DMS53 (cell line): ENCODE data around the gene R3HCC1L.
"Not testable (repeated sequence)": the region's sequence is repeated elsewhere in the genome, so short reads cannot be mapped to it uniquely, and the experiment has no call there.

Experiments
- DNase-seq: peaks from one replicate; lab custom pipeline; 2025; lab: John Stamatoyannopoulos, UW

The R3HCC1L gene

DNA sequence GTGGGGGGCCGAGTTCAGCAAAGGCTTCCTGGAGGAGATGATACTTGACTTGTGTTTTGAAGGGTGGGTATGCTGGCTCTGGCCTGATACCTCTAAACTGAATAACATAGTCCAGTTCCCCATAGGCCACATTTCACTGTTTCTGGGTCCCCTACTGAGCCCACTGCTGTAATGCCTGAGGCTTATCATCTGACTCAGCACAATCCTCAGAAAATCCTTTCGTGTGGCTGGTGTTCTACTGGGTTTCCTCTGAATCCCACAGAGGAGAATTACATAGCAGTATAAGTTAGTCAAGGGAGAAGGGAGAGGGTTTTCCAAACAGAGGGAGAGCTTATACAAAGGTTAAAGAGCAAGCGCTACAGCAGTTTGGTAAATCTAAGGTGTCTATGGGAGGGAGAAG, 2.8 kb upstream of the R3HCC1L start:
- no peak for DNase-seq

DNA sequence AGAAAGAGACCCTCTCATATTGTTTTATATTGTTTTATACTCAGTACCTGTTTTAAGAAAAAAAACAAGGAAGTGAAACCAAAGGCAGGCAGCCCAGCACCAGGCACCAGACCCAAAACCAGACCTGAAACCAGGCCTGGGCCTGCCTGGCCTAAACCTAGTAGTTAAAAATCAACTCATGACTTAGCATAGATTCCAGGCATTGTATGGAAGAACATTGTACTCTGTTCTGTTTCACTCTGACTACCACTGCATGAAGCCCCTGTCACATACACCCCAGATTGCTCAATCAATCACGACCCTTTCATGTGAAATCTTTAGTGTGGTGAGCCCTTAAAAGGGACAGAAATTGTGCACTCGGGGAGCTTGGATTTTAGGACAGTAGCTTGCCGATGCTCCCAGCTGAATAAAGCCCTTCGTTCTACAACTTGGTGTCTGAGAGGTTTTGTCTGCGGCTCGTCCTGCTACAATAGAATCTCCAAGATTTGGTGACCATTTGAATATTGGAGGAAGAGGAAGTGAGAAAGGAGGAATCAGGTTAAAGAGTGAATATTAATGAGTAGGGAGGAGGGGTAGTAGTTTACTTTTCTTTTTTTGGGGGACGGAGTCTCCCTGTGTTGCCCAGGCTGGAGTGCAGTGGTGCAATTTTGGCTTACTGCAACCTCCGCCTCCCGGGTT, 1.2 kb upstream of the R3HCC1L start:
- DNase-seq = not testable (repeated sequence)

DNA sequence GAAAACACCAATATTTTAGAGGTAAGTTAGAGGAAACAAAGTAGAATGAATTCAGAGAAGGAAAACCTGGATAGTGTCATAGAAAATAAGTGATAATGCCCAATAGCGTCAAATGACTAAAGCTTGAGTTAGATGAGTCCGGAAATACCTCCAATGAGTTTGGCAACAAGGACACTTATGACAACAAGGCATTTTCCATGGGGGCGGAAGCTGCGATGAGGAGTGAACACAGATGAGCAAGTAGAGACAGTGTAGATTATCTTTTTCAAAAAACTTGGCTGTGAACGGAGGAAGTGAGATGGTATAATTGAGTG, 383 bp upstream of the R3HCC1L start:
- peak; percentile 90 for DNase-seq

DNA sequence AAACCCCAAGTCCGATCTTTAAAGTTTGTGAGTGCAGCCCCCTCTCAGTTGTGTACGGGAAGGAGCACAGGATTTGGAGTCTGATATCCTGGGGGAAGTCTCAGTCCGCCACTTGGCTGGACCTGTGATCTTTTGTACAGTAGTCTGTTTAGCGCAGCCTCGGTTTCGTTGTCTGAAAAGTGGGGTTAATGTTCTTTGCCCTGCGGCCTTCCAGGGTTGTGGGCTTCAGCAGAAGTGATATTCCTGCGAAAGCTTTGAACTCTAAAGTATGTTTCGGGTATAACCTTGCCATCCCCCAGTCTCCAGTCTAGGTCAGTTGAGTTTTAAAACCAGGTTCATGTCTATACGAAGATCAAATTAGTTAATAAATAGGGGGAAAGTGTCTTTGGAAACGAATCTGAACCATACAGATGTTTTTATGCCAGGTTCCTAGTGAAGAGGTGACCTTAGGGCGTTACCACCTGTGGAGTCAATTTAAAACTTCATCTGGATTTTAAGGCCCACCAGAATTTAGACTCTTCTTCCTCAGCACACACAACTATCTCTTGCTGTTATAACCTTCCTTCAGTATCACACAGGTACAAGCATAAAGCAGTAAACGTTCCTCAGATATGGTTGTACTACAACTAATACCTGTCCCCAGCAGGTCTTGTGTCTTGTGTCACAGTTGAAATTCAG, 904 bp downstream of the R3HCC1L start:
- DNase-seq = no peak

DNA sequence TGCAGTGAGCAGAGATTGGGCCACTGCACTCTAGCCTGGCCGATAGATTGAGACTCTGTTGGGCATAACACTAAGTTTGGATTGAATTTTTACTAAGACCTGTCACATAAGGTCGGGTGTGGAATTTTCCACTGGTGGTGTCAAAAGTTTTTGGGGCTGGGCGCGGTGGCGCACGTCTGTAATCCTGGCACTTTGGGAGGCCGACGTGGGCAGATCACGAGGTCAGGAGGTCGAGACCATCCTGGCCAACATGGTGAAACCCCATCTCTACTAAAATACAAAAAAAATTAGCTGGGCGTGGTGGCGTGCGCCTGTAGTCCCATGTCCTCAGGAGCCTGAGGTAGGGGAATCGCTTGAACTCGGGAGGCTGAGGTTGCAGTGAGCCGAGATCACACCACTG, 2.3 kb downstream of the R3HCC1L start:
- not testable (repeated sequence) for DNase-seq

DNA sequence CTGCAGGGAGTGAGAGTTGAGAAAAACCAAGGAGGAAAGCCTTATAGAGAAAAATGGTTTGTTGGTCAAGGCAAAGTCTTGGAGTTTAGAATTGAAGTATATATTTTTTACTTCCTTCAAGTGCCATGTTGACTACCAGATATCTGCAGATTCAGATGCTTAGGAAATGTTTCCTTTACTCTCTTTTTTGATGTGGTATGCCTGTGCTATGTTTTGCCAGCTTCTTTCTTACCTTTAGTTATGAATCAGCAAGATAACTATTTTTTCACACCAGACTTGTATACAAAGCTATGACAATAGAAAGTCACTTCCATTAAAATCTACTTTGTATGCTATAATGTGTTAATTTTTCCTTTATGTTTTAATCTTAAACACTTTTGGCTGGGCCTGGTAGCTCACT, 3.6 kb downstream of the R3HCC1L start:
- DNase-seq = no peak

DNA sequence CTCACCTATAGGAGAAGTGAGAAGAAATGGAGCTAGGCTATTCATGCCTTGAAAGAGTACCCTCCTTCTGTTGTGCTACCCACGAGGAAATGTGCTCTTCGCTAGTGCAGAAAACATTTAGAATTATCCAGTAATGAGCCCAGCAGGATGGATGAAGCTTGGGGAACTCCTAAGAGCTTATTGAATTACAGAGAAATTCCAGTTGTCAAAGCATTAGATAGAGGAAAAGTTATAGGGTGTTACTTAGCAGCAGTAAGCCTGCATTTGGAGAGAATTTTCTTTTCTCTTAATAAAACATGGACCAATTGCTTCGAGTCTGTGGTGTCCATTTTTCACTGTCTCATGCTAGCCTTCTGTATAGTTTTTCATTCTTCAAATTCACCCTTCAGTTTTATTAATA, 5.0 kb downstream of the R3HCC1L start:
- no peak for DNase-seq

DNA sequence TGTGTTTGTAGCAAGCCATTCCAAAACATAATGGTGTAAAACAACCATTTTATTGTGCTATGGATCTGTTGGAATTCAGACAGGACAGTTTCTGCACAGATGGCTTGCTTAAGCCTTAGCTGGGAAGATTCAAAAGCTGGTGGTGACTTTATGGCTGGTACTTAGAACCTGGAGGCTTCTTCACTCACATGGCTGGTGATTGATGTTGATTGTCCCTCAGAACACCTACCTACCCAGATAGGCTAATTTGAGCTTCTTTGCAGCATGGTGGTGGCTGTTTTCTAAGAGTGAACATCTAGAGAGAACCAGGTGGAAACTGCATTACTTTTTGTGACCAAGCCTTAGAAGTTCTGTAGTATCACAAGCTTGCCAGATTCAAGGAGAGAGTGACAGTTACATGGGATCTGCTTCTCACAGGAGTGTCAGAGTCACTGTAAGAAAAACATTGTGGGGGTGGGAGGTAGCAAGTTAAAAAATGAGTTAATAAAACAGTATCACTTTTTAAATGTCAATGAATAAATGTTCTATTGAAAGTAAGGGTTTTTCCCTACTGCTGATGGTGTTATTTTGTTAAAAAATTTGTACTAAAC, 7.1 kb downstream of the R3HCC1L start:
- no peak for DNase-seq

DNA sequence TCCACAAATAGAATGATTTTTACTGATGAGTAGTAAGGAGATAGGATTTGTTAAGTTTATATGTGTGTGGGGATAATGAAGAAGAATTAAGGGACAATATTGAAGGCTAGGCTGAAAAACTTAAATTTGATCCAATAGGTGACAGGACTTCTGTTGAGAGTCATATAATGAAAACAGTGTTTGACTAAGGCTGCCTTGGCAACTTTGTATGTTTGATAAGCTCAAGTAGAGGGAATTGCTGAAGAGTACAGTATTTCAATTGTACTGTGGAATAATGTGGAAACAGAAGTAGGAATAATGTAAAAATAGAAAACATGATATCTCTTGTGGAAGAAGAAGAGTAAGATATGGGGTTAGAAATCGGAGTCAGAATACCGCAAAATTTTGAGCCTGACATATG, 10.5 kb downstream of the R3HCC1L start:
- peak; percentile 12 for DNase-seq

DNA sequence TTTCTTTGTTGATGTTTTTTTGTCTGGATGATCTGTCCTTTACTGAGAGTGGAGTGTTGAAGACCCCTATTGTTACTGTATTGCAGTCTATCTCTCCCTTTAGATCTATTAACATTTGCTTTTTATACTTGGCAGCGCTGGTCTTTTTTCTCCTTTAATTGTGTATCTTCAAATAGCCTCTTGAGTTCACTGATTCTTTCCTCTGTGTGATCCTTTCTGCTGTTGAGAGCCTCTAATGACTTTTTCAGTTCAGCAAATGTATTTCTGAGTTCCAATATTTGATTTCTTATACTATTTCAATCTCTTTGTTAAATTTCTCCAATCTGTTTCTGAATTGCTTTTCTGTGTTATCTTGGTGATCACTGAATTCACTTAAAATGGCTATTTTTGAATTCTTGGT, 15.4 kb downstream of the R3HCC1L start:
- no peak for DNase-seq

DNA sequence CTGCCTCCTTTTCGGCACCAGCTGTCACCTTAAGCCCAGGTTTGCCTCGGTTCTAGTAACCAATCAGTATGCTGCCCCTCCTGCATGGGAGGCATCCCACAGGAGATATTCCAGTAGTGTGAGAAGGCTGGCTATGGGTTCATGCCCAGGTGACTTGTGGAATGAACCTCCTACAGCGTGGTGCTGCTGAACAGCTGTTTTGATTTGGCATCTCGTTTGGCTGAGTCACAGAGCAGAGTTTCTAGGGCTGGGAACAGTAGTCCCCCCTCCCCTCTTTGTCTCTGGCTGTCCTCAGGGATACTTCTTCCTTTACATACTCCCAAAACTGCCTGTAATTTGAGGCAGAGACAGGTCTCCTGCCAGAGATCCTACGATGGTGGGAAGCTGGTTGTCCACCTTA, 16.1 kb downstream of the R3HCC1L start:
- no peak for DNase-seq

DNA sequence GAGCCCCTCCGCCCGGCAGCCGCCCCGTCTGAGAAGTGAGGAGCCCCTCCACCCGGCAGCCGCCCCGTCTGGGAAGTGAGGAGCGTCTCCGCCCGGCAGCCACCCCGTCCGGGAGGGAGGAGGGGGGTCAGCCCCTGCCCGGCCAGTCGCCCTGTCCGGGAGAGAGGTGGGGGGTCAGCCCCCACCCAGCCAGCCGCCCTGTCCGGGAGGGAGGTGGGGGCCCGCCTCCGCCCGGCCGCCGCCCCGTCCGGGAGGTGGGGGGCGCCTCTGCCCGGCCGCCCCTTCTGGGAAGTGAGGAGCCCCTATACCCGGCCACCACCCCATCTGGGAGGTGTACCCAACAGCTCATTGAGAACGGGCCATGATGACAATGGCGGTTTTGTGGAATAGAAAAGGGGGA, 18.3 kb downstream of the R3HCC1L start:
- not testable (repeated sequence) for DNase-seq

DNA sequence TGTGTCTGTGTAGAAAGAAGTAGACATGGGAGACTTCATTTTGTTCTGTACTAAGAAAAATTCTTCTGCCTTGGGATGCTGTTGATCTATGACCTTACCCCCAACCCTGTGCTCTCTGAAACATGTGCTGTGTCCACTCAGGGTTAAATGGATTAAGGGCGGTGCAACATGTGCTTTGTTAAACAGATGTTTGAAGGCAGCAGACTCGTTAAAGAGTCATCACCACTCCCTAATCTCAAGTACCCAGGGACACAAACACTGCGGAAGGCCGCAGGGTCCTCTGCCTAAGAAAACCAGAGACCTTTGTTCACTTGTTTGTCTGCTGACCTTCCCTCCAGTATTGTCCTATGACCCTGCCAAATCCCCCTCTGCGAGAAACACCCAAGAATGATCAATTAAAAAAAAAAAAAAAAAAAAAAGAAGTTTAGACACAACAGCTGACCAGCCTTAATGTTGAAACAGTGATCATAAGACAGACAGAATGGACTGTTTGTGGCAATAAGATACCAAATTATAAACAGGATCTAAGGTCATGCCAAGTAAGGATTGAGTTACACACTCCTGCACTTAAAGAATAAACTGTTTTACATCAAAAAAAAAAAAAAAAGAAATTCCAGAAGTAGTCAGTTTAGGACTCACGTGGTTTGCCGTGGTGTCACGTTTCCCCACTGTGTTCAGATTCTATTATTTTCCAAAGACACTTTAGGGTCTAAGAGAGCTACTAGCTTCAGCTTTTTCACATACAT, 18.9 kb downstream of the R3HCC1L start:
- peak; percentile 30 for DNase-seq

DNA sequence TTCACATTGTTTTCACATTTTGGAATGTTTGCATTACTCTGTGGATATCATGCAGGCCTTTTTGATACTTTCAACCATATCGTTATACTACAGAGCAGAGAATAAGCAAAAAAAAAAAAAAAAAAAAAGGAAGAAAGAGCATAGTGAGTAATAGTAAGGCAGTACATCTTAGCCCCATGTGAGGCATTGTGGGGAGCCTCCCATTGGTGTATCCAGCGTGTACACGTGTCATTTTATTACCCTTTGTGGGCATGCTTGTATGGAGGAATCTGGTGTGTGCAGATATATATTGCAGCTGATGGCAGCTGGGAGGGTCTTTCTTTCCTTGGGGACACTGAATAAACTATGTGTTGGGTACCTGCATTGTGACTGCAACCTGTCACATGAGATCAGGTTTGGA, 19.6 kb downstream of the R3HCC1L start:
- DNase-seq = no peak

DNA sequence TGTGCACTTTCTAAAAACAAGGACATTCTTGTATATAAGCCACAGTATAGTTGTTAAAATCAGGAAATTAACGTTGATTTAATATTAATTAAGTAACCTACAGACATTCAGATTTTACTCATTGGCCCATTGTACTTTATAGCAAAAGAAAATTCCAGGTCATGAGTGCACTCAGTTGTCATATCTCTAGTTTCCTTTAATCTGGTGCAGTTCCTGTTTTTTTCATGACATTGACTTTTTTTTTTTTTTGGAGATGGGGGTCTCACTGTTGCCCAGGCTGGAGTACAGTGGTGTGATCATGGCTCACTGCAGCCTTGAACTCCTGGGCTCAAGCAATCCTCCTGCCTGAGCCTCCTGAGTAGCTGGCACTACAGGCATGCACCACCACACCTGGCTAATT, 24.1 kb downstream of the R3HCC1L start:
- no peak for DNase-seq

DNA sequence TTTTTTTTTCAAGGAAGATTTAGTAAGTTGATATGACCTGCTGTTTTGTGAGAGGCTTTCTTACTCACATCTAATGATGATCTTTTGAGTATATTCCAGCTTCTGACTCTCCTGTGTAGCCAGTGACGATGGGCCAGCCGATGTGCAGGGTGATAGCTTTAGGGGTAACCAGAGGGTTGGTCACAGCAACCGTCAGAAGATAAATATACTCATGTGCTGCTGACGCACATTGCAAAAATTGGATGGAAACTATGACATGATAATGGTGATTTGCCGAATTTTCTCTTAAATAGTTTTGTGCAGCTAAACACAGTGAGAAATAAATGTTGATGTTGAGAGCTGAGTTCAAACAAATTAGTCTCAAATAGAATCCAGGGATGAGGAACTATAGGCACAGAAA, 29.5 kb downstream of the R3HCC1L start:
- DNase-seq = no peak

DNA sequence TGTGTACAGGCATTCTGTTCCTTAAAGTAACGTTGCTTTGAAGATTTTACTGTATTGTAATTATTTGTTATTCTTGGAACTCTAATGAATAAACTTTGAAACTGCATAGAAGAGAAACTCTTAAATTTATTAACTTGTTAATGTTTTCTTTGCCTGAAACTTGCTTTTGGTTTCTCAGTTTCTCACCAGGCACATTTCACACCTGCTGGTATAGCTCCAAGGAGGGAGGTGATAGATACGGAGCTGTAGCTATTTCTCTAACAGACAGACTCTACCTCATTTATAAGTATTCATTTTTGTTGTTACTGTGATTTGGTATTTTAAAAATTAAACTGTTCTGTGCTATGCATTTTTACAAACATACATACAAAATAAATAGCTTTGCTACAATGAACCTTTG, 32.7 kb downstream of the R3HCC1L start:
- DNase-seq = no peak

DNA sequence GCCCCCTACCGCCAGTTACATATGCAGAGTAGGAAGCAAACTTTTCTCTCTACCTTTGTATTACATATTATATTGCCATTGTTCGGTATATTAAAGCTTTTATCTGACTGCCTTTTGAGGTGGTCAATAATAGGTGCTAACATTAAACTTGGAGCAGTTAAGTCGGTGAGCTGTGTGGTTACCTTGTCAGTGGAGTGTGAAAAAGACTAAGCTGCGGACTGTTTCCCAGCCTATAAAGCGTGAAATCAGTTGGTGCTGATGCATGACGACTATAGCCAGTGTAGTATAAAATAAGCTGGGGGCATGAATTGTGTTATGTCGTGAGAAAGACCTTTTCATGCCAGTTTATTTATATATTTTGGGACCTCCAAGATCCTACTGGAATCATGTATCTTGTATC, 33.7 kb downstream of the R3HCC1L start:
- DNase-seq = no peak

DNA sequence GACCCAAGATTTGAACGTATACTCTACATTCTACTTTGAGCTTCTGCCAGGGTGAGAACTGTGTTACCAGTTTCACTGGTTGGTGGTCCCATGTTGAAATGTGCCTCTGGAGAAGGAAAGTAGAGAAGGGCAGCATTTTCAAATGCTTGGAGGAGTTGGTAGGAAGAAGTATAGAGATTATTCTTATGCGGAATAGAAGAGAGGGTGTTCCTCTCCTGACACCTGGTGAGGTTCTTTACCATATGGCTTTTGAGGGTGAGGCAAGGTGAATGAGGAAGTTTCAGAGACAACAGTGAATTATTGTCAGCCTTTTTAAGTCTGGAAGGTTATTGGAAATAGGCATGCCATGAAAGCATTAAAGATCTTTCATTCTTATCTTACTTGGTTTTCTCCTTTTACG, 34.3 kb downstream of the R3HCC1L start:
- DNase-seq = no peak

DNA sequence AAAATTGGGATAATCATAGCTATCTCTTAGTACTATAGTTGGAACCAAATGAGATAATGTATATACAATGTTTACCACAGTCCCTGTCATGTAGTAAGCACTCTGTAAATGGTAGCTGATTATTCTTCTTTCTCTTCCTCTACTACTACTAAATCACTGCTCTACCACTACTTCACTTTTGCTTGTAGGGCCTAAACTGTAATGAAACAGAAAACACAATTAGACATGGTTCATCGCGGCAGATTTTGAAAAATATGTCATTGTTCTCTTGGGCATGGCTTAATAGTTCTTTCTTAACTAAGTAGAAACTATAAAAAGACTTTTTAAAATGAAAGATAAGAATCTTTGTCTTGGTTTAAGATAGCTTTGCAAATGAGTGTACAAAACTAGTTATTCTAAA, 34.9 kb downstream of the R3HCC1L start:
- no peak for DNase-seq

DNA sequence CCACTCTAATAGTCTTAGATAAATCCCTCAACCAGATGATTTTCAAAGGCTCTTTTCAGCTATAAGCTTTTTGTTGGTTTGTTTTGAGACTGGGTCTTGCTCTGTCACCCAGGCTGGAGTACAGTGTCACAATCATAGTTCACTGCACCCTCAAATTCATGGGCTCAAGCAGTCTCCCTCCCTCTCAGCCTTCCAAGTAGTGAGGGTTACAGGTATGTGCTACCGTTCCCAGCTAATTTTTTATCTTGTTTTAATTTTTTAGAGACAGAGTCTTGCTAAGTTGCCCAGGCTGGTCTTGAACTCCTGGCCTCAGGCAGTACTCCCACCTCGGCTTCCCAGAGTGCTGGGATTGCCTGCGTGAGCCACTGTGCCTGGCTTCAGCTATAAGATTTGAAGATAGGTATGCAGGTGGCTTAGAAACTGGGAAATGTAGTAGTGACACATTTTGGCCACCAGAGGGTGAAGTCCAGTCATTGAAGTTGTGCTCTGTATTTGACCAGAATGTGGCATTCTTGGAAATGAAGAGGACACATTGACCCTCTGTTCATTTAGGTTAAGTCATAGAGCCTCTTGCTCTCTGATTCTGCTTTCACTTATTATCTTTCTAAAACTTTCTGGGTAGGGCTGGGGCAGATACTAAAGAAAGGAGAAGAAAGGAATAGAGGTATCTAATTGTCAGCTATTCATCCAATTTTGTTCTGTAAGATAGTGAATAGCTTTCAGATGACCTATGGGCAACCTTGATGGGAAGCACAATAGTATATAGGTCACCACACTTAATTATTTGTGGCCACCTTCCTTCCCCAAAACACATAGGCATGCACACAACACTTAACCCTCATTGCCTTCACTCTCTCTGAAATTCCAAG, 36.0 kb downstream of the R3HCC1L start:
- DNase-seq = peak; percentile 87

DNA sequence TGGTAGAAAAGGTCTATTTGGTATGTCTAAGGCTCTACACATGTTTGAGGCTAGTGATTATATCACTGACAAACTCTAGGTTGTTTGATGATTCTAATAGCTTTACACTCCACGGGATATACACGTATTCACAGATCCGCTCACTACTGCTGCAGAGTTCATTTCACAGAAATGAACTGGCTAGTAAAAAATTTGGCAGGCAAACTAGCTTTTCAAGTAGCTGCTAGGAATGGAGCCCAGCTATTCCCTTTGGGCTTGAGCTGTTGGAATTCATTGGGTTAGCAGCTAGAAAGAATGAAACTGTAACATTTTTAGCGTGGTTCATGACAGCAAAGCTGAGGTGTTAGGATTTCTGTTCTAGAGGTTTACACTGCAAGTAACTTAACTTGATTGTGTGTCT, 37.6 kb downstream of the R3HCC1L start:
- no peak for DNase-seq
